ENCODE measurements around the gene FHIP1A. TPM values are rescaled to one million over a fixed set of nuclear protein-coding genes. Genes with fewer than 3 reads are reported as not detected.

The FHIP1A gene
- total RNA-seq, 6 experiments from 2014 or later: 0.58 to 1.3 (median 0.82) TPM

- Mint-ChIP-seq H3K36me3 (ENCODE audit: low read depth) (no peaks in the 10 kb centered on the region), H3K27ac (peak overlapping the region; percentile 82), H3K27me3 (ENCODE audit: insufficient read depth) (no peaks in the 10 kb centered on the region), H3K4me1 (ENCODE audit: low read depth) (peaks cover 61% of the 10 kb centered on the region), H3K4me3 (no peak overlapping the region), H3K9me3 (no peaks in the 10 kb centered on the region)
- DNase-seq: no peak
- TF ChIP-seq CTCF (IDR thresholded peaks at IDR 0.05): no peak
Observed at GRCh38 chr4:151418856-151419255, 9.9 kb downstream of the FHIP1A start.

- no peaks in the 10 kb centered on the region for H3K9me3 Mint-ChIP-seq
- peaks cover 64% of the 10 kb centered on the region for H3K4me1 Mint-ChIP-seq (ENCODE audit: low read depth)
- DNase-seq: peak; percentile 16
- H3K36me3 Mint-ChIP-seq (ENCODE audit: low read depth): no peaks in the 10 kb centered on the region
- peak overlapping the region; percentile 1; the same call in 1 of the 2 replicates for H3K4me3 Mint-ChIP-seq
- TF ChIP-seq CTCF (IDR thresholded peaks at IDR 0.05): peak; percentile 29; the same call in 1 of the 2 replicates
- H3K27ac Mint-ChIP-seq: peak overlapping the region; percentile 59
- H3K27me3 Mint-ChIP-seq (ENCODE audit: insufficient read depth): no peaks in the 10 kb centered on the region
Observed at GRCh38 chr4:151420250-151420807, 11.4 kb downstream of the FHIP1A start.

- no peak overlapping the region for H3K27ac Mint-ChIP-seq
- no peak overlapping the region for H3K4me3 Mint-ChIP-seq
- H3K36me3 Mint-ChIP-seq (ENCODE audit: low read depth): no peaks in the 10 kb centered on the region
- peaks cover 39% of the 10 kb centered on the region for H3K4me1 Mint-ChIP-seq (ENCODE audit: low read depth)
- no peak for DNase-seq
- no peaks in the 10 kb centered on the region for H3K27me3 Mint-ChIP-seq (ENCODE audit: insufficient read depth)
- H3K9me3 Mint-ChIP-seq: no peaks in the 10 kb centered on the region
- no peak for TF ChIP-seq CTCF (IDR thresholded peaks at IDR 0.05)
Observed at GRCh38 chr4:151422854-151423253, 13.9 kb downstream of the FHIP1A start.

- H3K4me3 Mint-ChIP-seq: no peak overlapping the region
- no peak for DNase-seq
- H3K4me1 Mint-ChIP-seq (ENCODE audit: low read depth): peaks cover 25% of the 10 kb centered on the region
- H3K9me3 Mint-ChIP-seq: no peaks in the 10 kb centered on the region
- no peaks in the 10 kb centered on the region for H3K27me3 Mint-ChIP-seq (ENCODE audit: insufficient read depth)
- H3K36me3 Mint-ChIP-seq (ENCODE audit: low read depth): no peaks in the 10 kb centered on the region
- TF ChIP-seq CTCF (IDR thresholded peaks at IDR 0.05): no peak
- no peak overlapping the region for H3K27ac Mint-ChIP-seq
Observed at GRCh38 chr4:151426513-151426912, 17.5 kb downstream of the FHIP1A start.

GRCh38 chr4:151427266-151427665 is 18.3 kb downstream of the FHIP1A start:
- Mint-ChIP-seq H3K27ac (no peak overlapping the region), H3K36me3 (ENCODE audit: low read depth) (no peaks in the 10 kb centered on the region), H3K4me3 (no peak overlapping the region), H3K4me1 (ENCODE audit: low read depth) (peaks cover 27% of the 10 kb centered on the region), H3K9me3 (no peaks in the 10 kb centered on the region), H3K27me3 (ENCODE audit: insufficient read depth) (no peaks in the 10 kb centered on the region)
- TF ChIP-seq CTCF (IDR thresholded peaks at IDR 0.05): no peak
- DNase-seq: no peak

Data from HFFc6 (cell line).